ENCODE measurements around the gene FARP1.

Gene FARP1

DNA sequence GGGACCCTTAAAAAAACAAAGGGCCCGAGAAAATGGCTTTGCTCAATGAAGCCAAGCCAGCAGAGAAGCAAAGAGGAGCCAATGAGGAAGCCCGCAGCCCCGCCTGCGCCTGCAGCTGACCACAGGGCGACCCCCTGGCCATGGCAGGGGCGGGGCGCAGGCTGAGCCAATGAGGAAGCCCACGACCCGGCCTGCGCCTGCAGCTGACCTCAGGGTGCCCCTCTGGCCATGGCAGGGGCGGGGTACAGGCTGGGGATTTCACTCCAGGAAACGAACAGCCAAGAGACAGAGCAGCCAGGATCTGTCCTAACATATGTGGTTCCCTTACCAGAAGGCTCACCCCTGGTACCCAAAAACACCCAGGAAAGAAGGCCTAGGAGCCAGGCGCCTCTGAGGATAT, 332.6 kb downstream of the FARP1 start:
- no peak for DNase-seq

DNA sequence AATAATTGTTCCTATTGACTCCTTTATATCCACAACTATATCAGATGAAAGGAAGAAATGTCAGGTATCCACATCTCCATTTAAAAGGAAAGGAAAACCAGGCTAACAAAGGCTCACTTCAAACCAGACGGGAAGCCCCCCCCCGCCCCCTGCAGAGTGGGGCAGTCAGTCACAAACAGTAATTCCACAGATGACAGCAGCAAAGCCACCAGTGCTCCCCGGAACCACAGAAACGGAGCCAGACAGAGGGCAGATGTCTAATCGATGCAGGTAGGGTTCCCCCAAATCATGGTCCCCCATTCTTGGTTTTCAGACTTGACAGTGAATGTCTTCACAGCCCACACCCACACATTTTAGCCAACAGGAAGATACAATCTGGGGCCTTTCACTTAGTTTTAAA, 333.2 kb downstream of the FARP1 start:
- DNase-seq, result no peak

DNA sequence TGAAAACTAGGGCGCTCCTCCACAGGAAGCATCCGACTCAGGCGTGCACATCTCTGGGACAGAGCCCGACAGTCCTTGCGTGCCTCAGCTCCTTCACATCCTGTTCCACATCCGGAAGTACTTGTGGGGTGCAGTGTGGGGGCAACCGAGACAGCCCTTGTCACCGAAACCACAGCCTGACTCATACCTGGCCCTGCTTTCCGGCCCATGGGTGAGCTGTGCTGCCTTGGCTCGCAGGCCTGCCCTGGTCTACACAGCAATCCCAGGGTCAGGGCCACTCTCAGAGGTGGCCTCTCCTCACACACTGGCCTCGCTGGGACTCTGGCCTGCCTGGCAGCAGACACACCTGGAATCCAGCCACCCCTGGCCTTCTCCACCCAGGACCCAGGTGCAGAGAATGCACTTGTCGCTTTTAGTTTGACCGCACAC, 333.7 kb downstream of the FARP1 start:
- no peak for DNase-seq

DNA sequence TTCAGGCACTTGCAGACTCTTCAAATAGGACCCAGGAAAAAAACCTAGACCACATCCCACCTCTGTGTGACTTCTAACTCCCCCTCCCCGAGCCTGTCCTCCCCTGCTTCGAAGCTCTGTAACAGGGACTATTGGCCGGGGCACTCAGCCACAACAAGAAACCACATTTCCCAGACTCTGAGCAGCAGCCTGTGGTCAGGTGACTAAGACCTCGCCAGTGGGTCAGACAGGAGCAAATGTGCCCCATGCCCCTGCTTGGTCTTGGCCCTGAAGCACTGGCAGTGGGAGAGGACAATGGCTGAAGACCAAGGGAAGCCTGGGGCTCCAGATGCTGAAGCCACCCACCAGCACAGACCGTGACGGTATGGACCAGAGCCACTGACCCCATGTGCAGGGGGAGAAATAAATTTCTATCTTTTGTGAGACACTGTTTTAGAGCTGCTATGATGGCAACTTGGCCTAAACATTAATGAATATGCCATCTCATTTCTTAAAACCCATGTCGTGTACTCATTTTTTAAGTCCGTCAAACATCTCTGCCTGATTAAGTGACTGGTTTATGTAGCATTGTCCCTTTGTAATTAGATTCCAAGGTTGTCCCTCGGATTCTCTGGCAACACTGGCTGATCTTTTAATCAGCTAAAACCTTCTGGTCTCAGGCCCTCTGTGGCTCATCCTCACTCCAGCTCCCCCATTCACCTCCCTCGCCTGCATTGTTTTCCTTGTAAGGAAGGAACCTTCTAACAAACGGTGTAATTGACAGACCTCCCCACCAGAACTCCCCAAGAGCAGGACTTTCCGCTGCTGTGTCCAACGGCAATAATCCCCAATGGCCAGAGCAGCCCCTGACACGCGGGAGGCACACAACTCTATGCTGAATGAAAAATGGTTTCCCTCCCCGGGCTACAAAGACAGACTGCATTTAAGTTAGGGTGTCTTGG, 335.6 kb downstream of the FARP1 start:
- DNase-seq, result no peak

DNA sequence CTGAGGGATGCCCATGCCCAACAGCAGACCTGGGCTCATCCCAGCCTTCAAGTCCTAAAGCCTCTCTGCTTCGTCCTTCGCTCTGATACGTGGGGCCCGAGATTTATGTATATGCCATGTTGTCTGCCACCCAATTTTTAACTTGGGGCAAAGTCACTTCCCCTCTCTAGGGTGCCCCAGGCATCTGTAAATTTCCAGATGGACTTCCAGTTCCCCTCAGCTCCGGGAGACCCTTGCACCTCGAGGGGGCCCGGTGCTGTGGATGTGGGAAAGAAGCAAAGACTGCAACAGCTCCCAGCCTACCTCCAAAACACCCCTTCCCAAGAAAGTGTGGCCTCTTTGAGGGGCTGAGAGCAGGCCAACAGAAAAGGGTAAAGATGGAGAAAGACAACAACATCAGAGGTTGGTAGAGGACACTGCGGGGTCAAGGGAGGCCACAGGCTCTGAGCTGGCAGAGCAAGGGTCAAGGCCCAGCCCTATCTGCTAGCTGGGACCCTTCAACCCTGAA, 336.7 kb downstream of the FARP1 start:
- no peak for DNase-seq

DNA sequence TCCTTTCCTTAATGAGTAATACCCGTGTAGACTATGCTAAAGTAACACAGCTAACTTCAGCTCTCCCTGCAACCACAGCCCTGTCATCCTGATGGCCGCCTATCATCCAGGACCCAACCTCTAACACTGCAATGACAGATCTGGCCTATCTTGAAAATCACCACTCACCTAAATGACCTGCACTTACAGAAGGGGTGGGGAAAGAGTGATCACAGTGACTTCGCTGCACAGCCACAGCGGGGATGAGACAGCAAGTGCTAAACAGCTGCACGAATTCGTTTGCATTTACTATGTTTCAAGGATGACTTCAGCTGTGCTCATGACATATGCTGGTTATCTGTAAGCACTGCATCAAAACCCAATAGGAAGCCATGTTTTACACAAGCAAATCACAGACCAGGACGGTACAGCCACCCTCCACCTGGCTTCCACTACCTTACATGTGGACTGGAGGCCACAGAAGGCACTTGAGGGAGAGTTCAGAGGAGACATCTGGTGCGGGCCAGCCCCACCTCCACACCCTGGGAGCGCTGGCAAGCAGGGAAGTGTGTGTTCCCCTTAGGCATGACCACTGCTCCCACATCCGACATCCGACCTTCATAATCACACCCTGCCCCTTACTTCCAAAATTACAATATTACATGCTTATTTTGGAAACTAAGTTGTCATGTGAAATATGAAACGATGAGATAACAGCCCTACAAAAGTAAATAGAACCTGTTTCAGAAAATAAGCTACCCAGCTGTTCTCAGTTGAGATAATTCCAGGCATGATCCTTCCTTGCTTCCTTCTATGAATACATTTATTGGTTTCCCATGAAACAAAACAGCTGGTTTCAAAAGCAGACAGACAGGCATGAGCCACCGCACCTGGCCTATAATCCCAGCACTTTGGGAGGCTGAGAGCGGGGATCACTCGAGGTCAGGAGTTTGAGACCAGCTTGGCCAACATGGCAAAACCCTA, 338.3 kb downstream of the FARP1 start:
- DNase-seq, result no peak

DNA sequence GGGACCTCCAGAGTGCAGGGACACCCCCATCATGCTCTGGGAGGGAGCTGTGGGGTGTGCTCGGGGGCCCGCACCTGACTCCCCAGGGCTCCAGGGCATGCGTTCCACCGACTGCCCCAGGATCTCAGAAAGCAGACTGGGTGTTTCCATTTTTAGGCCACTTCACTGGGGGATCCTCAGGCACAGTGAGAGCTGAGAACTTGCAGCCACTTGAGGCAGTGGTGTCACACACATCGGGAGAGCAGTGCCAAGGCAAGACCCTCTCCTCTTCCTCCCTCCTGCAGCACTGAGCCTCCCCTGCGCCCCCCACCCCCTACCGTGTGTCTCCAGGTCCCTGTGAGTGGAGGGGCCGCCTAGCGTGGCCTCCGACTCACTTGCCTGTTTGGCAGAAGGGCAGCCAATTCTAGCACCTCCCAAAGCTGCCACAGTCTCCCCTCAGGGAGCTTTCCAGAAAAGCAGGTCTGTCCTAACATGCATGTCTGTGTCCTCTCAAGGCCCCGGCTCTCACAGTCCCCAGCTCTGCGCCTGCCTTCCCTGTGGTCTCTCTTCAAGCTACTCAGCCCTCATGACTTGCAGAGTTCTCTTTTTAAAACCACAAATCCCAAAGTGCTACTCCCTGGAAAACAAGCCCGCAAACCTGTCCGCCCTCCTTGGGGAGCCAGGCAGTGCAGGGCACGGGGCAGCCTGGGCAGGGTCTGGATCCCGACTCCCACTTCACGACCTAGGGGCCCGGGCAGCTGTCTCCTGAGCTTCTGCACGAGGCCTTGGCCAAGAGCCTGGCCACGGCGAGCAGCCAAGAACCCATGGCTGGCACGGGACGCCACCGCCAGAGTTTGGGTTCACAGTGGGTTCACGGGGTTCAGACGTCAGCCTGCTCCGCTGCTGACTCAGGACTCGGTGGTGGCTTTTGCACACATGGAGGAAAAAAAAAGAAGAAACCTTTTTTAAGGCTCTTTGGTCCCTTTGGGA, 339.9 kb downstream of the FARP1 start:
- DNase-seq, result no peak

DNA sequence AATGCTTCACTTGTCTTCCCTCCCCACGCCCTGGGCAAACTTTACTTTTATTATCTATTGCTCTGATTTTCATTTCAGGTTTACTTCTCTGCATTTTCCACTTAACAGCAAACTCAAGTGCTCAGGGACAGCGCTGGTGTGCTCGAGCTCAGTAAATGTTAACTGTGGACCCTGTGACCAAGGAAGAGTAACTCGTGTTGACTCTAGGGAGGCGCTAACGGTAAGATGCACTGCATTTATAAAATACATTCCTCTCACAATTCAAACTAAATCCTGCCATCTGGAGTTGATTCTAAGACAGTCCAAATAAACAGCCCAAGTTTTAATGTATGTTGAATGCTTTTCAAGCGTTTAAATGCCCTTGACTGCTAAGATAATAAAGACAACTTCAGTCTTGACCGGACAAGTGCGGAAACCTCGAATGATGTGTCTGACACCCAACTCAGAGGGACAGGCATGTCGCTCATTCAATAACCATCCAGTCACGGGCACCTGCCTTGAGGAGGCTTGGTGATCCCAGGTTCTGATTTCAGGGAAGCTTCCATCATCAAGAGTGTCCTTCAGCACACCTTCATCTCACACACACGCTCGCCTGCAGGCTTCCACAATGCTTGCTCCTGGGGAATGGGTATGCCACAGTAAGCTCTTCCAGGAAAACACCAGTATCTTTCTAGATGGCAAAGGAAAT, 340.9 kb downstream of the FARP1 start:
- DNase-seq, result no peak

DNA sequence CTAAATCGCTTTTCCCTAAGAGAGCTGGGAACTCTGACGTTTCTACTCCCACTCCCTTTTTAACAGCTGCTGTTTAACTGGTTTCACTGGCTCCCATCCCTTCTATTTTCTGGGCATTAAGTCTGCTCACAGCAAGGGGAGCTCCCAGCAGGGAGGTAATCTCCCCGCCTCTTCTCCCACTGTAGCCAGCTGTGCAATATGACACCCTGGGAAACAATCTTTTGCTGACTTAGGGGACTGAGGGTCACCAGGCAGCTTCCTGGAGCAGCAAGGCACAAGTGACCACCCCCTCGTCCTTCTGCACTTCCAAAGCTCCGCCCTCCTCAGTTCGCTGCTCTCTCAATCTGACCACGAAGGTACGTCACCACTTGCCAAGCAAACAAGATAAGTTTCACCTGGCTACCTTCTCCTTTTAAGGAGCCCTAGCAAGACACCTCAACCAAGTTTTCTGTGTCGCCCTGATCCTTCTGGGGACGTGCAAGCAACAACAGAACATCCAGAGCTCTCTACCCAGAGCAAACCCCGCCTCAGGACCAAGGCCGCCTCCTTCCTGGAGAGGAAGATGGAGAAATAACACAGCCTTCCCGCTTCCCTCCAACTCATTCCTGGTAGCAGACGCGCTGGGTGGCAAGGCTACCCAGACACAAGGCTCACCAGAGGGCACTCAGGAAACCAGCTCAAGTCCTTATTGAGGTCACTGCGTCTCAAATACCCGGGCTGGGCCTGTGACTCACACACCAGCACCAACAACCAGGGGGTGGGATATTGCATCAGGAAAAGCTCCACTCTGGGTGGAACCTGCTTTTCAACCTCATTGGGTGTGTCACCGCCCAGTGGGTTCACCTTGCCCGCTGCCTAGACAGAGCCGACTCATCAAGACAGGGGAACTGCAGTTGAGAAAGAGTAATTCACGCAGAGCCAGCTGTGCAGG, 341.7 kb downstream of the FARP1 start:
- DNase-seq, result peak; percentile 29

DNA sequence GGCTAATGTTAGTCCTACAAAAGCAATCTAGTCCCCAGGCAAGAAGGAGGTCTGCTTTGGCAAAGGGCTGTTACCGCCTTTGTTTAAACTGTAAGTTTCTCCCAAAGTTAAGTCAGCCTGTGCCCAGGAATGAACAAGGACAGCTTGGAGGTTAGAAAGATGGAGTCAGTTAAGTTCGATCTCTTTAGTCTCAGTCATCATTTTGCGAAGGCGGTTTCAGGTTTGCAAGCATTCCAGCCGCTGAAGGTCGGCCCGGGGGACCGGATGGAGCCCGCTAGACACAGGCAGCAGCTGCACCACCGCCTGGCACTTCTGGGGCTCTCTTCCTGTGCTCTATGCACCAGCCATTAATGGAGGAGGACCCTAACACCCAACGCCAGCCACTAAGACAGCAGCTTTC, 342.7 kb downstream of the FARP1 start:
- no peak for DNase-seq

DNA sequence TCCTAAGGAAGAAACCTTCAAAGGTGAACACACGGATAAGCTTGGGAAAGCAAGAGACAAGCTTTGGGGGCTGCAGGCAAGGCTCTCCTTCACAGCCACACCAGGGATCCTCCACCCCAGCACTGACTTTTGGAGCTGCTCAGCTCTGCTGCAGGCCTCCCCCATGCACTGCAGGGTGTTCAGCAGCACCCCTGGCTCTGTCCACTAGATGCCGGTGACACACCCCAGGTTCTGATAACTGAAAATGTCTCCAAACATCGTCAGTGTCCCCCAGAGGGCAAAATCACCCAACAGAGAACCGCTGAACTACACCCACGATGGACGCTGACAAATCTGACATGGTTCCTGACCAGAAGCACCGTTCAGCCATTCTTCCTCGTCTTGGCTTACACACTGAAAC, 343.5 kb downstream of the FARP1 start:
- no peak for DNase-seq

DNA sequence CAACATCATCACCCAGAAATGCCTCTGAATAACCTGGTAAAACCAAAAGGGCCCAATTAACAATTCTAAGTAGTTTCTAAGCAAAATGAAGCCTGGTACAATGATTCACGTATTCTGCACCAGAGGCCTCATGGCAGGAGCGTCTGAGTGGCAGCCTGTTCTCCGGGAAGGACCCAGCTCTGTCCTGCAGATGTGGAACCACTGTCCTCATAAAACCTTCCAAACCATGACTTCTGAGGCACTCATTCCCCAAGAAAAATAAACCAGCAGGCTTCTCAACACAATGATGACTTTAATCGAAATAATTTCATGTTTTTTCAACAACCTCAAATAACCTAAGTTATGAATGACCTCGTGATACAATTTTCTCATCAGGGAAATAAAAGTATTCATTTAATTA, 344.1 kb downstream of the FARP1 start:
- no peak for DNase-seq

DNA sequence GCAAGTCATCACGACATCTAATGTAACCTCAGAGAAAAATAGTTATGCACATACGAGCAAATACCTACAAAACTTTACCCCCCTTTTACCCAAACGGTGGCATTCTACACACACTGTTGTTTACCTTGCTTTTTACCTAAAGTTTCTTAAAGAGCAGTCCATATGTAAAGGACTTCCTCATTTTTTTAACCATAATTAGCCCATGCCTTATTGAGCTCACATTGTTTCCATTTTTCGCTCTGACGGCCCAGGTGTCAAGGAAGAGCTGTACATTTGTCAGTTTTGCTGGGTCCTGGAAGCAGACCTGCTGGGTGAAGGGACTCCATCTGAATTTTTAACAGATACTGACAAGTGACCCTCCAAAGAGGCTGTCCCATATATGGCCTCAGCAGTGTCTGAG, 344.6 kb downstream of the FARP1 start:
- DNase-seq, result no peak

DNA sequence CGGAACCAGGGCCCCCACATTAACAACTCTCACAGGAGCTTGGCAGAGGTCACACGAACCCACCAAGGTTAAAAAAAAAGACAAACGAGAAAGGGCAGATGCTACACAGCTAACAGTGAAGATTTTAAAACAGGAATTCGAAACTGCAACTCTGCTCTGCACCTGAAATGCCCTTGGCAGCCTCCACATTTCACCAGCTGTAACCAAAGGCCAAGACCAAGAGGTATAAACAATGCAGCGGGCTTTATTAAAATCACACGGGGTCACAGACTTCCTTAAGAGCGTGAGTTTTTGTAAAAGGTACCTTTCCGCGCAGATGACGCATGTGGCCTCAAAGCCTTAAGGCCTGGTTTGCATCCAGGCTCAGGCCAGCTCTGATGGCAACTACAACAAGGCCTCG, 345.8 kb downstream of the FARP1 start:
- DNase-seq, result no peak

DNA sequence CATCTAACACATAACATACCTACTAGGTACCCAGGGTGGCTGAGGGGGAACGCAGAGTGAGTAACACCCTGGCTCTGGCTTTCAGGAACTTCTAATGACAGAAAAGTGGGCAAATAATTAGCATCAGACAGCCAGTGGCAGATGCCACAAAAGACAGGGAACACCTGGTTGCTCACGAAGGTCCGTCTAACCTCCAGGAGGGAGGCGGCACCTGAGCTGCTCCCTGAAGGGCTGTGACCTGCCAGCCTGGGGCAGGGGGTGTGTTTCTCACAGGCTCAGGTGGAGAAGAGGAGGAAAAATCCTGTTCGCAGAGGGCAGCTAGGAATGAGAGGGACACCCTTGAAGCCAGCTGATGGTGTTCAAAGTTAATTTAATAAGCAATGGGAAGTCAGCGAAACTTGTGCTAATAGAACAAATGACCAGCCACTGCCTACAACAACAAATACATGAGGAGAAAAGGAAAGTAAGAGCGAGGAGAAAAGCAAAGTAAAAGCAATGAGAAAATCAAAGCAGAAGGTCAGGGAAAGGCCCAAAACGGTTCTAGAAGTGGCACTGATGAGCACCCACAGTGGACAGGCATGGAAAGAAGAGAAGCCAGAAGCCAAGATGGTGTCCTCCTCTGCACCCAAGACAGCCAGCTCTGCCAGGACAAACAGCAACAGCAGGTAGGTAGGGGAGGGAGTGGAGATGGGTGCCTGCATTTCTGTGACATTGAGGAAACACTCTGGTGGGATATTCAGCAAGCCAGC, 346.7 kb downstream of the FARP1 start:
- DNase-seq, result no peak

DNA sequence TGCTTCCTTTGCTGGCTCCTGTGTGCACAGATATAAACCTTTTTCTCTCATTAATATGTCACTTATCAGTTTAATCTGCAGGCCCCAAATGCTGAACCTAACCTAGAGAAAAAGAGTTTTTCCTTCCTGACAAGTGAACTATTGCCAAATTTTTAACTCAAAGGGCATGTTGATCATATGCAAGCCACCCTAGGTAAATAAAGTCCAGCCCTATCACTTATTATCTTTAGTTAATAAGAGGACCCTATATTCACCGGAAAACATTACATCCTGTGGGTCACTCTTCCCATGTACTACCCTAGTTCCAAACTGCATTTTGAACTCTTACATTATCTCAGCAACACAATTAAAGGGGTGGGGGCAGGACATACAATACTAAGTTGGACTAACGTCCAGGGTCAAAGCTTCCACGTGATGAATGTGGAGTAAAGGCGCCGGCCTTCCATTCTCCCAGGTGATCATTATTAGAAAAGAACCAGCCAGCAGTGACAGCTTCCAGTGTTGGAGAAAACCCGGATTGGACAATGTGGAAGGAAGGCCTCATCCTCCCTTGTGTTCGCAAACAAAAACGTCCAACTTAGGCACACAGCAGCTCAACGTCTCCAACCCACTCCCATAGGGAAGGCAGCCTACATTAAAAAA, 347.4 kb downstream of the FARP1 start:
- DNase-seq, result no peak

DNA sequence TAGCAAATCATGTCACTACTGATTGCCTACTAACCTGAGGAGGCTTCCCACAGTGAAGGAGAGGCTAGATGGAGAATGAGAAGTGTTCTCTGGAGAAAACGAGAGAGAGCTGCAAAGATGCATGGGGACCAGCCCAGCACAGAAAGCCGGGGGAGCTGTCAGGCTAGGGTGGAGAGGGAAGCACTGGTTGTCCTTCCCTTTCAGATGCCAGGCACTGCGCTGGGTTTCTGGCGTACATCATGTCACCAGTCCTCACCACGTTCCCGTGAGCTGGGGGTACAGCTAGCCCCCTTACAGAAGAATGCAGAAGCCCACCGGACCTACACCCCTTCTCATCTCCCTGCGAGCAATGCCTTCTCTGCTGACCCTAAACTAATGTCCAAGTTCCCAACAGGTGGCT, 348.0 kb downstream of the FARP1 start:
- DNase-seq, result no peak

DNA sequence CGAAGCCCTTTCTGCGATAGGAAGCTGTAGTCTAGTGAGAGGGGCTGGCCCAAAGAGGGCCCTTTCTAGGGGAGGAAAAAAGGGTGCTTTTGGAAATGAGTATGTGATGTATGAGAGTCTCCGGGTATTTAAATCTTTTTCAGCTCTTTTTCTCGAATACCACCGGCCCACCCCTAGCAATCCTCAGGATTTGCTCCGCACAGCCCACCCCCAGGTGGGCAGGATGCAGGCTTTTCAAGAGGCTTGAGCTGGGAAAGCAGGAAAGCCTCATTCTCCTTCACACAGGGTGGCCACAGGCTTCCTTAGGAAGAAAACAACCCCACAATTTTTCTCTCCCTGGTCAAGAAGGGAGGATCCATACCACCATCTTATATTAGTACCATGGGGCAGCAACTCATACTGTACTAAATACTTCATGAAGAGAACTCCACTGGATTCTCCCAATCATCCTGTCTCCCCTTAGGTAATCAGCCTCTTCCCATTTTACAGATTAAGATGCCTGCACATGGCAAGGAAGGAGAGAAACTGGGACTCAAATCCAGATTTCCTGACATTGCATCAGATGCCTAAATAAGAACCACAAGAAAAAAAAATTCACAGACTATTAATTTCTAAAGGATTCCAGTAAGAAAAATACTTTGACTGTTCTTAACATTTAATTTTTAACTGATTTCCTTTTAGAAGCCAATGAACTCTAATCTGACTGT, 349.6 kb downstream of the FARP1 start:
- DNase-seq, result no peak

Measured in NCI-H2107 (cell line).